ENCODE data around the gene IFI27L1.
A peak's percentile ranks its signal among the peaks of the same experiment; 100 is the strongest.

IFI27L1 gene

DNA sequence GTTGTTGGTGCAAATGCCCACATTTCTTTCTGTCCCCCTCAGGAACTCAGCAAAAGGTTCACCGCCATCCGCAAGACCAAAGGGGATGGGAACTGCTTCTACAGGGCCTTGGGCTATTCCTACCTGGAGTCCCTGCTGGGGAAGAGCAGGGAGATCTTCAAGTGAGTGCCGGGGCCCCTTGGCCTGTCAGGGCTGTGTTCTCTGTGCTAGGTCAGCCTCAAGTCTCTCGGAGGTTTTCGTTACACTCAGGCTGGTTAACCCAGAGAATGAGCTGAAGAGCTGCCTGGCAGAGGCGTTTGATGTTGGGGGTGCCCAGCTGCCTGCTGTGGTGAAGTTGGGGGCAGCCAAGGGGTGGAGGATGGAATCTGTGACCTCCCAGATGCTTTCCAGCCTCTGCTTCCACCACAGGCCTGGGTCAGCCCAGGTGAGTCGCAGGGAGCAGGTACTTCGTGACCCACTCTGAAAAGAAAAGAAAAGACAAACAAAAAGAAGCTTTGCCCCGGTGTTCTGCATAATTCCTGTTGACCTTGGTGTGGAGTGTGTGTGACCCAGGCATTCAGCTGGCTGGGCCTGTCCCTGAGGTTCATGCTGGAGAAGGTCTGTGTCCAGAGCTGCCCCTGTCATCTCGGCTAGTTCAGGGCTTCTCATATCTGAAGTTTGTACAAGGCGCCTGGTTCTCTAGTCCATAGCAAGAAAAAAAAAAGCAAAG is 42.0 kb upstream of the IFI27L1 start:
- TF ChIP-seq CTCF (conservative IDR thresholded peaks at IDR 0.05; ENCODE audit: control insufficient read depth, insufficient read depth, low read depth, low read length) = no peak
- no peak overlapping the region for H3K4me3 ChIP-seq (ENCODE audit: control insufficient read depth, low read depth, low read length)
- DNase-seq (ENCODE audit: low read depth) = no peak

DNA sequence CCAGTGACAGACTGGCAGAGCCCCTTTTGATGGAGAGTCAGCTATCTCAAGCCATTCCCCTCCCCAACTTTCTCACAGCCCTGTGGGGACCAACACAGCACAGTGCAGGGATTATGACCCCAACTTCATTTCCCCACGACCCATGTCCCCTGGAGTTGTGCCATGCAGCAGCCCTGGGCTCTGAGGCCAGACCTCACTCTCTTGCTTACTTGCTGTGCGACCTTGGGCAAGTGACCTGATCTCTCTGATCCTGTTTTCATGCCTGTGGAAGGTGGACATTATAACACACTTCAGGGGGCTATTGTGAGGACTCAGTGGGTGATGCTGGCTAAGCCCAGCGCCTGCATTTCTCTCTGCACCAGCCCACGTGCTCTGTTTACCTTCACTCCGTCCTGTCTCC is 40.9 kb upstream of the IFI27L1 start:
- TF ChIP-seq CTCF (conservative IDR thresholded peaks at IDR 0.05; ENCODE audit: control insufficient read depth, insufficient read depth, low read depth, low read length) = no peak
- no peak overlapping the region for H3K4me3 ChIP-seq (ENCODE audit: control insufficient read depth, low read depth, low read length)
- DNase-seq (ENCODE audit: low read depth) = no peak

- no peak for DNase-seq (ENCODE audit: low read depth)
- TF ChIP-seq CTCF (conservative IDR thresholded peaks at IDR 0.05; ENCODE audit: control insufficient read depth, insufficient read depth, low read depth, low read length) = no peak
- no peak overlapping the region for H3K4me3 ChIP-seq (ENCODE audit: control insufficient read depth, low read depth, low read length)
These were observed 40.3 kb upstream of the IFI27L1 start for GRCh38 chr14:94040796-94041195.

DNA sequence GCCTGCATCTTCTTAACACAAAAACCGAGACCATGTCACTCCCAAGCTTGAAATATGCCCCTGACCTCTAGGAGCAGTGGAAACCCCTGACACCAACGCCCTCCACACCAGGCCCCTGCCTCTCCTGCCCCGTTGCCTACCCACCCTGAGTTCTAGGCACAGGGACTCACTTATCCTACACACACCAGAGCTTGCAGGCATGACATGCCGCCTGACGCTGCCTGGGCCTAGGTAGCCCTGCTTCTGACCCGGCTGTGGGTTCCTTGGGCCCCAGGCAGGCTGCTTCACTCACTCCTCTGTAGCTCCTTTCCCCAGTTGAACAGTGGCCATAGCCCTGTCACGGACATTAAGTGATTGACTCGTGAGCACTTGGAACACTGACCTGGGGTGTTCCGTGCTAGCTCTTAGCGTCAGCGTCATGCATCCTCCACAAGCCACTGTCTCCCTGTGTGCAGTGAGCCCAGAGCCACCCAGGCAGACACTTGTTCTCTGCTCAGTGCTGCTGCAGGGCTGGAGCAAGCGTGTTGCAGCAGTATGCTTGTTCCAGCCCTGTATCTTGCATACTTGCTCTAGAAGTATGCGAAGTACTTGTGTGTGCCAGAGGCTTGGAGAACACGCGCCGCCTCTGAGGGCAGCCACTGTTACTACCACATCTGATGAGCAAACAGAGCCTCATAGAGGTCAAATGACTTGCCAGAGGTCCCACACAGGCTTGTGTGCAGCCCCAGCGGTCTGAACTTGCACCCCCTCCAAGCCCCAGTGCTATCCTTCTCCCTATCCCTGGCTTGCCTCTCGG is 39.4 kb upstream of the IFI27L1 start:
- no peak overlapping the region for H3K4me3 ChIP-seq (ENCODE audit: control insufficient read depth, low read depth, low read length)
- DNase-seq (ENCODE audit: low read depth) = peak; percentile 88
- TF ChIP-seq CTCF (conservative IDR thresholded peaks at IDR 0.05; ENCODE audit: control insufficient read depth, insufficient read depth, low read depth, low read length) = no peak

- H3K4me3 ChIP-seq (ENCODE audit: control insufficient read depth, low read depth, low read length) = no peak overlapping the region
- no peak for TF ChIP-seq CTCF (conservative IDR thresholded peaks at IDR 0.05; ENCODE audit: control insufficient read depth, insufficient read depth, low read depth, low read length)
- no peak for DNase-seq (ENCODE audit: low read depth)
These were observed 38.5 kb upstream of the IFI27L1 start for GRCh38 chr14:94042433-94043091.

- peak; percentile 47 for DNase-seq (ENCODE audit: low read depth)
- no peak overlapping the region for H3K4me3 ChIP-seq (ENCODE audit: control insufficient read depth, low read depth, low read length)
- no peak for TF ChIP-seq CTCF (conservative IDR thresholded peaks at IDR 0.05; ENCODE audit: control insufficient read depth, insufficient read depth, low read depth, low read length)
These were observed 37.9 kb upstream of the IFI27L1 start for GRCh38 chr14:94043111-94043755.

All from fibroblast of mammary gland (primary cell).